ENCODE measurements around the gene DOCK9. TPM values are rescaled to one million over a fixed set of nuclear protein-coding genes. Genes with fewer than 3 reads are reported as not detected.

The DOCK9 gene
- total and polyA plus RNA-seq, 2 experiments from 2014 or later = 8.5 to 57.7 TPM

DNA sequence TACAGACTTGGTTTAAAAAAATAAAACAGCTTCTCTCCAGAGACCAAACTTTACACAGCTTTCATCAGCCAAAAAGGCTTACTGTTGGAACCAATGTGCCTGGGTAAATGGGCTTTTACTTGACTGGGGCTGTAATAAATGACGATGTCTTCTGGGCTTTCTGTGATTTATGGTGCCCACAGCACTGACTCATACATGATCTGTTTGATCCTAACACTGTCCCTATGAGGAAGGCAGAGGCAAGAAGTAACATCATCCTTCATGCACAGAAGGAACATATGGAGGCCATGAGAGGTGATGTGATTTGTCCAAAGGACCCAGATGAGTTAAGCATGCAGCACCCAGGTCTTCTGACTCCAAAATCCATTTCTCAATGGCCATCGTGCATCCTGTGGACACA is 77.4 kb downstream of the DOCK9 start:
- H3K4me2 ChIP-seq = no peak overlapping the region
- H3K27ac Mint-ChIP-seq = no peak overlapping the region
- peaks cover 8% of the 10 kb centered on the region; the same call in 1 of the 3 replicates for H3K4me1 Mint-ChIP-seq

More for the DNA sequence above, 77.4 kb downstream of the DOCK9 start:
- no peak for ATAC-seq
- Histone ChIP-seq H3K4me1 (ENCODE audit: insufficient read depth) (no peaks in the 10 kb centered on the region), H3K9me2 (ENCODE audit: insufficient read depth) (no peaks in the 10 kb centered on the region), H4K20me1 (replicated peaks; ENCODE audit: insufficient read depth) (no peaks in the 10 kb centered on the region), H3K4me3 (no peak overlapping the region), H3F3A (replicated peaks; ENCODE audit: low read depth) (no peaks in the 10 kb centered on the region), H3K27ac (ENCODE audit: low read depth) (no peak overlapping the region), H3K36me3 (ENCODE audit: insufficient read depth) (no peaks in the 10 kb centered on the region), H2AFZ (no peak overlapping the region), H3K79me2 (replicated peaks; ENCODE audit: insufficient read depth) (no peaks in the 10 kb centered on the region), H3K27me3 (ENCODE audit: insufficient read depth) (no peaks in the 10 kb centered on the region)
- no peak overlapping the region for H3K4me3 Mint-ChIP-seq
- H3K36me3 Mint-ChIP-seq (ENCODE audit: low read depth) = no peaks in the 10 kb centered on the region; the same call in 2 of the 3 replicates
- H3K27me3 Mint-ChIP-seq (ENCODE audit: insufficient read depth, low read depth, poor library complexity) = no peaks in the 10 kb centered on the region
- DNase-seq (ENCODE audit: low spot score) = no peak
- no peaks in the 10 kb centered on the region for H3K9me3 Mint-ChIP-seq
- TF ChIP-seq CREB1 (CRISPR knock-in tag; IDR thresholded peaks at IDR 0.05; ENCODE audit: low read depth) (no peak), POLR2AphosphoS5 (IDR thresholded peaks at IDR 0.05; ENCODE audit: low read depth) (no peak), ZNF331 (CRISPR knock-in tag; IDR thresholded peaks at IDR 0.05; ENCODE audit: low read depth) (no peak), ZNF114 (CRISPR knock-in tag; IDR thresholded peaks at IDR 0.05) (no peak), NANOG (IDR thresholded peaks at IDR 0.05; ENCODE audit: borderline replicate concordance) (no peak), EZH2 (IDR thresholded peaks at IDR 0.05; ENCODE audit: low read depth, unreplicated experiment) (no peak), STAT1 (IDR thresholded peaks at IDR 0.05; ENCODE audit: unreplicated experiment) (no peak), EZH2phosphoT487 (IDR thresholded peaks at IDR 0.05; ENCODE audit: unreplicated experiment) (no peak), JUNB (IDR thresholded peaks at IDR 0.05; ENCODE audit: unreplicated experiment) (no peak)
- TF ChIP-seq, protein P1, sequence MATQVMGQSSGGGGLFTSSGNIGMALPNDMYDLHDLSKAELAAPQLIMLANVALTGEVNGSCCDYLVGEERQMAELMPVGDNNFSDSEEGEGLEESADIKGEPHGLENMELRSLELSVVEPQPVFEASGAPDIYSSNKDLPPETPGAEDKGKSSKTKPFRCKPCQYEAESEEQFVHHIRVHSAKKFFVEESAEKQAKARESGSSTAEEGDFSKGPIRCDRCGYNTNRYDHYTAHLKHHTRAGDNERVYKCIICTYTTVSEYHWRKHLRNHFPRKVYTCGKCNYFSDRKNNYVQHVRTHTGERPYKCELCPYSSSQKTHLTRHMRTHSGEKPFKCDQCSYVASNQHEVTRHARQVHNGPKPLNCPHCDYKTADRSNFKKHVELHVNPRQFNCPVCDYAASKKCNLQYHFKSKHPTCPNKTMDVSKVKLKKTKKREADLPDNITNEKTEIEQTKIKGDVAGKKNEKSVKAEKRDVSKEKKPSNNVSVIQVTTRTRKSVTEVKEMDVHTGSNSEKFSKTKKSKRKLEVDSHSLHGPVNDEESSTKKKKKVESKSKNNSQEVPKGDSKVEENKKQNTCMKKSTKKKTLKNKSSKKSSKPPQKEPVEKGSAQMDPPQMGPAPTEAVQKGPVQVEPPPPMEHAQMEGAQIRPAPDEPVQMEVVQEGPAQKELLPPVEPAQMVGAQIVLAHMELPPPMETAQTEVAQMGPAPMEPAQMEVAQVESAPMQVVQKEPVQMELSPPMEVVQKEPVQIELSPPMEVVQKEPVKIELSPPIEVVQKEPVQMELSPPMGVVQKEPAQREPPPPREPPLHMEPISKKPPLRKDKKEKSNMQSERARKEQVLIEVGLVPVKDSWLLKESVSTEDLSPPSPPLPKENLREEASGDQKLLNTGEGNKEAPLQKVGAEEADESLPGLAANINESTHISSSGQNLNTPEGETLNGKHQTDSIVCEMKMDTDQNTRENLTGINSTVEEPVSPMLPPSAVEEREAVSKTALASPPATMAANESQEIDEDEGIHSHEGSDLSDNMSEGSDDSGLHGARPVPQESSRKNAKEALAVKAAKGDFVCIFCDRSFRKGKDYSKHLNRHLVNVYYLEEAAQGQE (IDR thresholded peaks at IDR 0.05; ENCODE audit: unreplicated experiment) = no peak
- TF ChIP-seq, protein P2, sequence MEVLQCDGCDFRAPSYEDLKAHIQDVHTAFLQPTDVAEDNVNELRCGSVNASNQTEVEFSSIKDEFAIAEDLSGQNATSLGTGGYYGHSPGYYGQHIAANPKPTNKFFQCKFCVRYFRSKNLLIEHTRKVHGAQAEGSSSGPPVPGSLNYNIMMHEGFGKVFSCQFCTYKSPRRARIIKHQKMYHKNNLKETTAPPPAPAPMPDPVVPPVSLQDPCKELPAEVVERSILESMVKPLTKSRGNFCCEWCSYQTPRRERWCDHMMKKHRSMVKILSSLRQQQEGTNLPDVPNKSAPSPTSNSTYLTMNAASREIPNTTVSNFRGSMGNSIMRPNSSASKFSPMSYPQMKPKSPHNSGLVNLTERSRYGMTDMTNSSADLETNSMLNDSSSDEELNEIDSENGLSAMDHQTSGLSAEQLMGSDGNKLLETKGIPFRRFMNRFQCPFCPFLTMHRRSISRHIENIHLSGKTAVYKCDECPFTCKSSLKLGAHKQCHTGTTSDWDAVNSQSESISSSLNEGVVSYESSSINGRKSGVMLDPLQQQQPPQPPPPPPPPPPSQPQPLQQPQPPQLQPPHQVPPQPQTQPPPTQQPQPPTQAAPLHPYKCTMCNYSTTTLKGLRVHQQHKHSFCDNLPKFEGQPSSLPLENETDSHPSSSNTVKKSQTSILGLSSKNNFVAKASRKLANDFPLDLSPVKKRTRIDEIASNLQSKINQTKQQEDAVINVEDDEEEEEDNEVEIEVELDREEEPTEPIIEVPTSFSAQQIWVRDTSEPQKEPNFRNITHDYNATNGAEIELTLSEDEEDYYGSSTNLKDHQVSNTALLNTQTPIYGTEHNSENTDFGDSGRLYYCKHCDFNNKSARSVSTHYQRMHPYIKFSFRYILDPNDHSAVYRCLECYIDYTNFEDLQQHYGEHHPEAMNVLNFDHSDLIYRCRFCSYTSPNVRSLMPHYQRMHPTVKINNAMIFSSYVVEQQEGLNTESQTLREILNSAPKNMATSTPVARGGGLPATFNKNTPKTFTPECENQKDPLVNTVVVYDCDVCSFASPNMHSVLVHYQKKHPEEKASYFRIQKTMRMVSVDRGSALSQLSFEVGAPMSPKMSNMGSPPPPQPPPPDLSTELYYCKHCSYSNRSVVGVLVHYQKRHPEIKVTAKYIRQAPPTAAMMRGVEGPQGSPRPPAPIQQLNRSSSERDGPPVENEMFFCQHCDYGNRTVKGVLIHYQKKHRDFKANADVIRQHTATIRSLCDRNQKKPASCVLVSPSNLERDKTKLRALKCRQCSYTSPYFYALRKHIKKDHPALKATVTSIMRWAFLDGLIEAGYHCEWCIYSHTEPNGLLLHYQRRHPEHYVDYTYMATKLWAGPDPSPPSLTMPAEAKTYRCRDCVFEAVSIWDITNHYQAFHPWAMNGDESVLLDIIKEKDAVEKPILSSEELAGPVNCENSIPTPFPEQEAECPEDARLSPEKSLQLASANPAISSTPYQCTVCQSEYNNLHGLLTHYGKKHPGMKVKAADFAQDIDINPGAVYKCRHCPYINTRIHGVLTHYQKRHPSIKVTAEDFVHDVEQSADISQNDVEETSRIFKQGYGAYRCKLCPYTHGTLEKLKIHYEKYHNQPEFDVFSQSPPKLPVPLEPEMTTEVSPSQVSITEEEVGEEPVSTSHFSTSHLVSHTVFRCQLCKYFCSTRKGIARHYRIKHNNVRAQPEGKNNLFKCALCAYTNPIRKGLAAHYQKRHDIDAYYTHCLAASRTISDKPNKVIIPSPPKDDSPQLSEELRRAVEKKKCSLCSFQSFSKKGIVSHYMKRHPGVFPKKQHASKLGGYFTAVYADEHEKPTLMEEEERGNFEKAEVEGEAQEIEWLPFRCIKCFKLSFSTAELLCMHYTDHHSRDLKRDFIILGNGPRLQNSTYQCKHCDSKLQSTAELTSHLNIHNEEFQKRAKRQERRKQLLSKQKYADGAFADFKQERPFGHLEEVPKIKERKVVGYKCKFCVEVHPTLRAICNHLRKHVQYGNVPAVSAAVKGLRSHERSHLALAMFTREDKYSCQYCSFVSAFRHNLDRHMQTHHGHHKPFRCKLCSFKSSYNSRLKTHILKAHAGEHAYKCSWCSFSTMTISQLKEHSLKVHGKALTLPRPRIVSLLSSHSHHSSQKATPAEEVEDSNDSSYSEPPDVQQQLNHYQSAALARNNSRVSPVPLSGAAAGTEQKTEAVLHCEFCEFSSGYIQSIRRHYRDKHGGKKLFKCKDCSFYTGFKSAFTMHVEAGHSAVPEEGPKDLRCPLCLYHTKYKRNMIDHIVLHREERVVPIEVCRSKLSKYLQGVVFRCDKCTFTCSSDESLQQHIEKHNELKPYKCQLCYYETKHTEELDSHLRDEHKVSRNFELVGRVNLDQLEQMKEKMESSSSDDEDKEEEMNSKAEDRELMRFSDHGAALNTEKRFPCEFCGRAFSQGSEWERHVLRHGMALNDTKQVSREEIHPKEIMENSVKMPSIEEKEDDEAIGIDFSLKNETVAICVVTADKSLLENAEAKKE (CRISPR knock-in tag; IDR thresholded peaks at IDR 0.05) = no peak
- TF ChIP-seq, protein P3, sequence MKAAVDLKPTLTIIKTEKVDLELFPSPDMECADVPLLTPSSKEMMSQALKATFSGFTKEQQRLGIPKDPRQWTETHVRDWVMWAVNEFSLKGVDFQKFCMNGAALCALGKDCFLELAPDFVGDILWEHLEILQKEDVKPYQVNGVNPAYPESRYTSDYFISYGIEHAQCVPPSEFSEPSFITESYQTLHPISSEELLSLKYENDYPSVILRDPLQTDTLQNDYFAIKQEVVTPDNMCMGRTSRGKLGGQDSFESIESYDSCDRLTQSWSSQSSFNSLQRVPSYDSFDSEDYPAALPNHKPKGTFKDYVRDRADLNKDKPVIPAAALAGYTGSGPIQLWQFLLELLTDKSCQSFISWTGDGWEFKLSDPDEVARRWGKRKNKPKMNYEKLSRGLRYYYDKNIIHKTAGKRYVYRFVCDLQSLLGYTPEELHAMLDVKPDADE (IDR thresholded peaks at IDR 0.05) = no peak
- TF ChIP-seq, protein P4, sequence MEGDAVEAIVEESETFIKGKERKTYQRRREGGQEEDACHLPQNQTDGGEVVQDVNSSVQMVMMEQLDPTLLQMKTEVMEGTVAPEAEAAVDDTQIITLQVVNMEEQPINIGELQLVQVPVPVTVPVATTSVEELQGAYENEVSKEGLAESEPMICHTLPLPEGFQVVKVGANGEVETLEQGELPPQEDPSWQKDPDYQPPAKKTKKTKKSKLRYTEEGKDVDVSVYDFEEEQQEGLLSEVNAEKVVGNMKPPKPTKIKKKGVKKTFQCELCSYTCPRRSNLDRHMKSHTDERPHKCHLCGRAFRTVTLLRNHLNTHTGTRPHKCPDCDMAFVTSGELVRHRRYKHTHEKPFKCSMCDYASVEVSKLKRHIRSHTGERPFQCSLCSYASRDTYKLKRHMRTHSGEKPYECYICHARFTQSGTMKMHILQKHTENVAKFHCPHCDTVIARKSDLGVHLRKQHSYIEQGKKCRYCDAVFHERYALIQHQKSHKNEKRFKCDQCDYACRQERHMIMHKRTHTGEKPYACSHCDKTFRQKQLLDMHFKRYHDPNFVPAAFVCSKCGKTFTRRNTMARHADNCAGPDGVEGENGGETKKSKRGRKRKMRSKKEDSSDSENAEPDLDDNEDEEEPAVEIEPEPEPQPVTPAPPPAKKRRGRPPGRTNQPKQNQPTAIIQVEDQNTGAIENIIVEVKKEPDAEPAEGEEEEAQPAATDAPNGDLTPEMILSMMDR (conservative IDR thresholded peaks at IDR 0.05; ENCODE audit: low read depth in 2 of 2) = no peak
